HG02970 (cell line): ENCODE data around the gene VIP.

Experiments
- ATAC-seq: cut with Tn5 transposase; IDR thresholded peaks from one replicate; pipeline ENCODE4 v1.9.1; 2021; ENCODE audit warnings: mild to moderate bottlenecking, moderate library complexity, moderate number of reproducible peaks; ENCODE audit not compliant: unreplicated experiment, low FRiP score

The VIP gene

DNA sequence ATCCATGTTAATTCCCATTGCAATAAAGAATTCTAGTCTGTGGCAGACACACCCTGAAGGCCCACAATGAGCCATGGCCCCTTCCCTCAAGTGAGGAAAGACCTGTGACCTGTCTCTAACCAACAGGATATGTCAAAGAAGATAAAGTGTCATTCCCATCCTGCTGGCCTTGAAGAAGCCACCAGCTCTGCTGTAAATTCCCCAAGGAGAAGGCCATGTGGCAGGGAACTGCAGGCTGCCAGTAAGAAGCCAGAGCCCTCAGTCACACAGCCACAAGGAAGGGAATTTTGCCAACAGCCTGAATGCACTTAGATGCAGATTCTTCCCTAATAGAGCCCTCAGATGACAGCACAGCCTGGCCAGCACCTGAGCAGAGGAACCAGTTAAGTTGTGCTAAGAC is 24.8 kb downstream of the VIP start:
- no peak for ATAC-seq

DNA sequence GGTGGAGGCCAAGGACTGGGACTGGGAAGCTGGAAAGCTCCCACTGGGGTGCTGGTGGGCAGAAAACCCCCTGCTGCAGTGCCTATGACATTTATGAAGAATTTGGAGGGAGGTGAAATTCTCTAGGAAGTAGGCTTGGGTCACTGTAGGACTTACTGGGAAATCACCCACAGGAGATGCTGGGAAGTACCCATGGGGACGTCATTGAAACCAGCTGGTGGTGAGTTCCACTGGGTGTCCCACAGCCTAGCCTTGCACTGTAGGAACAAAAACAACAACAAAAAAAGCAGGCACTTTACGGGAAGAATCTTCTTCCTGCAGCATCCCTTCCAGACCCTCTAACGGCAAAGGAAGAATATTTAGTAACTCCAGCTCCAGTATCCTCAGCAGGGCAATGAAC is 26.2 kb downstream of the VIP start:
- no peak for ATAC-seq

DNA sequence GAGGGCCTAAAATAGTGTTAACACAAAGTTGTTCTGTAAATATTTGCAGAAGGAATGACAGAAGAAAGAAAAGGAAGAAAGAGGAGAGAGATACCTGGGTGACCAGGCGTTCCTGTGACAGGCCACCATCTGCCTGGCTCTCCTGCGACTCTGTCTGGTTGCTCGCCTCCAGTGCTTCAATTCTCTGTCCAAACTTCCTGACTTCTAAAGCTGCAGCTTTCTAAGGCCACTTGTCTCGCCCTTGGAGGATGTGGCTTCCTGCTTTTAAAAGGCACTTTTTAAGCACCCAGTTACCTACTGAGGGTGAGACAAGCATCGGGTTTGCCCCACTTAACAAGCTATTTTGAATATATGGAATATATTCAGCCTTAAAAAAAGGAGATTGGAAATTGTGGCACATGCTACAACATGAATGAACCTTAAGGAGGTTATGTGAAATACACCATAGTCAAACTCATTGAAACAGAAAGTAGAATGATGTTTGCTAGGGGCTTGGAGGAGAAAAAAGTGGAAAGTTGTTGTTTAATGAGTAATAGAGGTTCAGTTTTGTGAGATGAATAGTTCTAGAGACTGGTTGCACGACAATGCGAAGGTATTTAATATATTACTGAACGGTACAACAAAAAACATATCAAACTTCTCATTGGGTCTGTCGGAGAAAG is 32.8 kb downstream of the VIP start:
- no peak for ATAC-seq

DNA sequence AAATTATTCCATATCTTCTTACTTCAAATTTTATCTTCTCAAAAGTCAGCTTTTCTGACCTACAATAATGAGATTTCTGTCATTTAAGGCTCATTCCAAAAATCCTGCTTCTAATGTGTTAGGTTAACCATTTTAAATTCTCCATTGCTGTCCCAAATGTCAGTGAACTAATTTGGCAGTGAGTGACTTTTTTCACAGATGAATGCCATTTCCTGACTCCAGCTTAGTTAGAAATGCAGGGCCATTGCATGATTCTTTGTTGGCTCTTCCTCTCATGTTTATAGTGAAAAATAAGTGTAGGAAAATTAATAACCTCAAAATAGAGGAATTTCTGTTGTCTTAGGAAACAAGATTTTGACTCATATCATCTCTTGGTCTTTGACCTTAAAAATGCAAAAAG is 44.1 kb downstream of the VIP start:
- ATAC-seq, result no peak

DNA sequence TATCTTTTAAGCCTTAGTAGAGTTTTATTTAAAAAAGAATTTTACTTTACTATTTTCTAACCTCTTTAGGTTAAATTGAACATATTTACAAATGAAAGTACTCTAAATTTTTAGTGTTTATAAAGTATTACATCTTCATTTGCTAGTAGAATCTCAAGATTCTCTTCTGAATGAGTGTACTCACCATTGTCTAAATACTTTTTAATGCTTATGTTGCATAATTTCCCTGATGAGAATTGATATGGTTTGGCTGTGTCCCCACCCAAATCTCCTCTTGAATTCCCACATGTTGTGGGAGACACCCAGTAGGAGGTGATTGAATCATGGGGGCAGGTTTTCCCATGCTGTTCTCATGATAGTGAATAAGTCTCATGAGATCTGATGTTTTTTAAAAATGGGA is 53.6 kb downstream of the VIP start:
- no peak for ATAC-seq
